Panc1 (cell line): ENCODE measurements around the gene GAMT. TPM values are rescaled to one million over a fixed set of nuclear protein-coding genes. Genes with fewer than 3 reads are reported as not detected.

Source experiments
- ATAC-seq: fragments of 200-7000 bp; cut with Tn5 transposase; 2 replicates; pipeline ENCODE4 v1.9.1; 2020; ENCODE audit warnings: mild to moderate bottlenecking, moderate library complexity
- BruUV-seq: library from RNA; stranded (reverse); fragments of 400-500 nt; replicated peaks from 2 replicates; lab custom pipeline; 2021; lab: Mats Ljungman, UMichigan
- CTCF ChIA-PET: fragments of 300-600 bp; sonication (Branson Sonifier 250); formaldehyde crosslinking; loops from one replicate; lab custom pipeline; 2022; ENCODE audit warnings: antibody characterized with exemption; lab: Charles Lee
- POLR2A ChIA-PET: fragments of 300-600 bp; sonication (Branson Sonifier 250); formaldehyde crosslinking; loops from one replicate; lab custom pipeline; 2022; ENCODE audit warnings: antibody characterized with exemption; lab: Charles Lee
- DNase-seq: peaks from one replicate; pipeline ENCODE4 v3.0.0-alpha.2; 2010; ENCODE audit warnings: low read depth, low spot score
- H3K27ac ChIP-seq: 2 replicates; pipeline ENCODE4 v1.5.1; 2011; ENCODE audit warnings: mild to moderate bottlenecking, low read length, inconsistent platforms
- H3K27me3 ChIP-seq: fragments of 200-500 bp; sonication (Bioruptor generic); 2 replicates; pipeline ENCODE4 v1.6.0; 2014; ENCODE audit warnings: low read length, inconsistent platforms; ENCODE audit not compliant: control insufficient read depth, insufficient read depth
- H3K36me3 ChIP-seq: fragments of 200-500 bp; sonication (Bioruptor generic); 2 replicates; pipeline ENCODE4 v1.5.1; 2014; ENCODE audit warnings: inconsistent platforms, mild to moderate bottlenecking, low read length, moderate library complexity; ENCODE audit not compliant: control insufficient read depth, insufficient read depth
- H3K4me1 ChIP-seq: 2 replicates; pipeline ENCODE4 v1.5.1; 2011; ENCODE audit warnings: inconsistent platforms, mild to moderate bottlenecking, low read length, moderate library complexity; ENCODE audit not compliant: control insufficient read depth, insufficient read depth
- H3K4me3 ChIP-seq, 2 experiments: 2 replicates each; pipeline ENCODE4 v1.5.1; 2011 to 2012; ENCODE audit warnings: low read depth in 2 of 2, low read length in 2 of 2, mild to moderate bottlenecking in 2 of 2, inconsistent platforms in 1 of 2, moderate library complexity in 1 of 2
- H3K9me3 ChIP-seq: fragments of 200-500 bp; sonication (Bioruptor generic); 2 replicates; pipeline ENCODE4 v1.5.1; 2014; ENCODE audit warnings: low read depth, mild to moderate bottlenecking, inconsistent platforms, low read length, moderate library complexity; ENCODE audit not compliant: control insufficient read depth, insufficient read depth
- POLR2AphosphoS5 ChIP-seq: IDR thresholded peaks from 2 replicates; pipeline ENCODE4 v1.6.1; 2012; ENCODE audit warnings: mild to moderate bottlenecking, low read depth, low read length, moderate library complexity
- SIN3A ChIP-seq: IDR thresholded peaks from 2 replicates; pipeline ENCODE4 v1.6.1; 2012; ENCODE audit warnings: low read depth, mild to moderate bottlenecking, low read length, moderate library complexity, borderline replicate concordance; ENCODE audit not compliant: insufficient read depth
- in situ Hi-C: cut with HindIII; loops from 2 replicates; pipeline ENCODE4 v1.10.0; 2016; ENCODE audit warnings: low sequenced_read_pairs, low pct_unique_long_range_greater_than_20kb
- intact Hi-C: fragments of 100-400 bp; cut with micrococcal nuclease; formaldehyde crosslinking; loops from one replicate; pipeline ENCODE4 v1.10.0; 2022; ENCODE audit not compliant: unreplicated experiment
- total RNA-seq: library from RNA; stranded (reverse); gene quantifications from one replicate; pipeline ENCODE4 v1.2.1, GENCODE V29; 2021; ENCODE audit not compliant: unreplicated experiment
- TF ChIP-seq, protein P1 (sequence below): fragments of 450-650 bp; IDR thresholded peaks from 2 replicates; pipeline ENCODE4 v1.5.1; 2017; ENCODE audit warnings: mild to moderate bottlenecking
- TF ChIP-seq, protein P2 (sequence below), 2 experiments: IDR thresholded peaks; 2 replicates each; pipeline ENCODE4 v1.6.1; 2011 to 2012; ENCODE audit warnings: low read depth in 2 of 2, control low read depth in 1 of 2, low read length in 1 of 2, mild to moderate bottlenecking in 1 of 2, moderate library complexity in 1 of 2; ENCODE audit not compliant: insufficient read depth in 1 of 2

GAMT gene
- total RNA-seq, 1 experiment from 2014 or later = 21.2 TPM

DNA sequence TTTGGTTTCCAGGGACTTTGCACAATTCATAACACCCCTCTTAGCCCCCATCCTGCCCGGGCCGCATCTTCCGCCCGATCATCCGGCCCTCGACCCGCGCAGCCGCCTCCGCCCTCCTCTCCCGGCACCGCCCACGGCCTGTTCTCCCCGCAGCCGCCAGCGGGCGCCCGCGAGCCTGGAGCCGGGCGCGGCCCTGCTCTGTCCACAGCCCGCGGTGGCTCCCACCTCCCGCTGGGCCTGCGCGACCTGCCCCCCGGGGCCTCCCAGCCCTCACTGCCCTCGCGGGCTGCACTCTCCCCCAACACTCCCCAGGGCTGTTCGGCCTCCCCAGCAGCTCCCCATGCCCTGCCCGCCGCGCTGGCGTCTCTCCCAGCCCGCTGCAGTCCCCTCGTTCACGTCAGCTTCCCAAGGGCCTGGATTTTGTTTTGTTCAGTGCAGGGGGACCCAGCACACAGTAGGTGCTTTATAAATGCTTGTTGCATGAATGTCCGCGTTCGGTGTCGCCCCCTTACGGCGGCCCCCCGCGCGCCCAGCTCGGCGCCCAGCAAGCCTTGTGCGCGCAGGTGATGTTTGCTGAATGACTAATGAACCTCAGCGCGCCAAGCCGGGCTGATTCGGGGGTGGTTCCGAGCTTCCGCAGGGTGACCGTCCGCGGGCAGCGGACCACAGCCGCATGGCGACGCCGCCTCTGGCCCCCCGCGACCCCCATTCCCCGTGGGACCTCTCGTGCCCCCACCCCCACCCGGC, 44.0 kb upstream of the GAMT start:
- no peaks in the 10 kb centered on the region for H3K27me3 ChIP-seq
- DNase-seq (no peak), ATAC-seq (peak; percentile 81)
- peak overlapping the region; percentile 89 for H3K27ac ChIP-seq
- intact Hi-C loops (no loop called here), in situ Hi-C loops (no loop called here)
- no TSS peak for BruUV-seq
- no peak for TF ChIP-seq POLR2AphosphoS5
- TF ChIP-seq, protein P1, sequence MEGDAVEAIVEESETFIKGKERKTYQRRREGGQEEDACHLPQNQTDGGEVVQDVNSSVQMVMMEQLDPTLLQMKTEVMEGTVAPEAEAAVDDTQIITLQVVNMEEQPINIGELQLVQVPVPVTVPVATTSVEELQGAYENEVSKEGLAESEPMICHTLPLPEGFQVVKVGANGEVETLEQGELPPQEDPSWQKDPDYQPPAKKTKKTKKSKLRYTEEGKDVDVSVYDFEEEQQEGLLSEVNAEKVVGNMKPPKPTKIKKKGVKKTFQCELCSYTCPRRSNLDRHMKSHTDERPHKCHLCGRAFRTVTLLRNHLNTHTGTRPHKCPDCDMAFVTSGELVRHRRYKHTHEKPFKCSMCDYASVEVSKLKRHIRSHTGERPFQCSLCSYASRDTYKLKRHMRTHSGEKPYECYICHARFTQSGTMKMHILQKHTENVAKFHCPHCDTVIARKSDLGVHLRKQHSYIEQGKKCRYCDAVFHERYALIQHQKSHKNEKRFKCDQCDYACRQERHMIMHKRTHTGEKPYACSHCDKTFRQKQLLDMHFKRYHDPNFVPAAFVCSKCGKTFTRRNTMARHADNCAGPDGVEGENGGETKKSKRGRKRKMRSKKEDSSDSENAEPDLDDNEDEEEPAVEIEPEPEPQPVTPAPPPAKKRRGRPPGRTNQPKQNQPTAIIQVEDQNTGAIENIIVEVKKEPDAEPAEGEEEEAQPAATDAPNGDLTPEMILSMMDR = peak; percentile 98
- TF ChIP-seq, protein P2, sequence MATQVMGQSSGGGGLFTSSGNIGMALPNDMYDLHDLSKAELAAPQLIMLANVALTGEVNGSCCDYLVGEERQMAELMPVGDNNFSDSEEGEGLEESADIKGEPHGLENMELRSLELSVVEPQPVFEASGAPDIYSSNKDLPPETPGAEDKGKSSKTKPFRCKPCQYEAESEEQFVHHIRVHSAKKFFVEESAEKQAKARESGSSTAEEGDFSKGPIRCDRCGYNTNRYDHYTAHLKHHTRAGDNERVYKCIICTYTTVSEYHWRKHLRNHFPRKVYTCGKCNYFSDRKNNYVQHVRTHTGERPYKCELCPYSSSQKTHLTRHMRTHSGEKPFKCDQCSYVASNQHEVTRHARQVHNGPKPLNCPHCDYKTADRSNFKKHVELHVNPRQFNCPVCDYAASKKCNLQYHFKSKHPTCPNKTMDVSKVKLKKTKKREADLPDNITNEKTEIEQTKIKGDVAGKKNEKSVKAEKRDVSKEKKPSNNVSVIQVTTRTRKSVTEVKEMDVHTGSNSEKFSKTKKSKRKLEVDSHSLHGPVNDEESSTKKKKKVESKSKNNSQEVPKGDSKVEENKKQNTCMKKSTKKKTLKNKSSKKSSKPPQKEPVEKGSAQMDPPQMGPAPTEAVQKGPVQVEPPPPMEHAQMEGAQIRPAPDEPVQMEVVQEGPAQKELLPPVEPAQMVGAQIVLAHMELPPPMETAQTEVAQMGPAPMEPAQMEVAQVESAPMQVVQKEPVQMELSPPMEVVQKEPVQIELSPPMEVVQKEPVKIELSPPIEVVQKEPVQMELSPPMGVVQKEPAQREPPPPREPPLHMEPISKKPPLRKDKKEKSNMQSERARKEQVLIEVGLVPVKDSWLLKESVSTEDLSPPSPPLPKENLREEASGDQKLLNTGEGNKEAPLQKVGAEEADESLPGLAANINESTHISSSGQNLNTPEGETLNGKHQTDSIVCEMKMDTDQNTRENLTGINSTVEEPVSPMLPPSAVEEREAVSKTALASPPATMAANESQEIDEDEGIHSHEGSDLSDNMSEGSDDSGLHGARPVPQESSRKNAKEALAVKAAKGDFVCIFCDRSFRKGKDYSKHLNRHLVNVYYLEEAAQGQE (IDR thresholded peaks at IDR 0.05; ENCODE audit: insufficient read depth in 1 of 2, low read depth in 2 of 2, low read length in 1 of 2) = 0 out of 4 replicates have a peak, but pooled peaks of 1 of the 2 experiments have one; percentile 46
- H3K9me3 ChIP-seq = no peaks in the 10 kb centered on the region
- H3K36me3 ChIP-seq = peaks cover 1% of the 10 kb centered on the region; the same call in 1 of the 2 replicates
- ChIA-PET CTCF (no interaction called here), POLR2A (no interaction called here)
- H3K4me3 ChIP-seq = peak overlapping the region; percentile 47 to 52
- H3K4me1 ChIP-seq = peaks cover 41% of the 10 kb centered on the region

GRCh38 chr19:1441677-1442438, 40.5 kb upstream of the GAMT start:
- peak overlapping the region; percentile 89 for H3K27ac ChIP-seq
- BruUV-seq = no TSS peak
- ChIA-PET POLR2A (no interaction called here), CTCF (no interaction called here)
- no peak for DNase-seq
- ATAC-seq = no peak
- H3K4me3 ChIP-seq = no peak overlapping the region; a peak in 1 of 4 replicates
- peaks cover 6% of the 10 kb centered on the region for H3K36me3 ChIP-seq
- H3K4me1 ChIP-seq = peaks cover 46% of the 10 kb centered on the region
- H3K27me3 ChIP-seq = no peaks in the 10 kb centered on the region
- intact Hi-C loops = no loop called here
- TF ChIP-seq SIN3A (no peak), POLR2AphosphoS5 (0 out of 2 replicates have a peak, but pooled peaks have one; percentile 33)
- no peaks in the 10 kb centered on the region for H3K9me3 ChIP-seq
- in situ Hi-C loops = no loop called here
